K562 (cell line): ENCODE measurements around the gene PPT1. TPM values are rescaled to one million over a fixed set of nuclear protein-coding genes. Genes with fewer than 3 reads are reported as not detected.

Experiments
- ATAC-seq: fragments of 200-7000 bp; cut with Tn5 transposase; 3 replicates; pipeline ENCODE4 v1.9.1; 2020; ENCODE audit warnings: moderate library complexity
- BruUV-seq: library from RNA; stranded (reverse); fragments of 400-500 nt; replicated peaks from 2 replicates; lab custom pipeline; 2021; lab: Mats Ljungman, UMichigan
- CTCF ChIA-PET: fragments of 300-600 bp; formaldehyde crosslinking; extraction: SDS; loops from one replicate; lab custom pipeline; 2021; ENCODE audit warnings: low intra/inter-chr PET ratio; lab: Yijun Ruan, JAX
- POLR2A ChIA-PET: fragments of 300-600, 350-650 bp; sonication (Branson Sonifier 250); formaldehyde crosslinking; extraction: SDS; loops from one replicate; lab custom pipeline; 2021; ENCODE audit warnings: antibody characterized with exemption, inconsistent platforms; lab: Yijun Ruan, JAX
- DNase-seq, 4 experiments: peaks; one replicate each; pipeline versions ENCODE4 v3.0.0 to v3.0.0-alpha.2; 2011 to 2018; ENCODE audit warnings: low spot score in 3 of 4, mixed read lengths in 3 of 4; ENCODE audit errors: extremely low read depth in 1 of 4
- FAIRE-seq: peaks from 2 replicates; lab custom pipeline; 2011; peaks lifted over from hg19 to GRCh38; lab: Jason Lieb, UNC
- H2AFZ ChIP-seq: 2 replicates; pipeline ENCODE4 v1.6.0; 2011; ENCODE audit warnings: low read depth, low read length, control low read depth, inconsistent platforms
- H3K27ac ChIP-seq: fragments of 200-600 bp; 3 replicates; pipeline ENCODE4 v1.8.0; 2011; ENCODE audit warnings: low read depth, mild to moderate bottlenecking, control low read depth, inconsistent platforms, low read length, moderate library complexity, mixed read lengths; ENCODE audit errors: extremely low read depth
- H3K27me3 ChIP-seq, 2 experiments: fragments of 300-600 bp in 1 of 2; 2 replicates in 1 of 2; 3 replicates in 1 of 2; pipeline versions ENCODE4 v1.6.0 to v1.8.0; 2011; ENCODE audit warnings: inconsistent platforms in 2 of 2, low read length in 2 of 2, mild to moderate bottlenecking in 1 of 2, mixed read lengths in 1 of 2, moderate library complexity in 1 of 2; ENCODE audit not compliant: control insufficient read depth in 2 of 2, insufficient read depth in 2 of 2
- H3K36me3 ChIP-seq: fragments of 300-600 bp; 3 replicates; pipeline ENCODE4 v1.8.0; 2011; ENCODE audit warnings: mild to moderate bottlenecking, low read length, inconsistent platforms; ENCODE audit not compliant: control insufficient read depth, insufficient read depth
- H3K4me1 ChIP-seq, 2 experiments: fragments of 200-600 bp in 1 of 2; replicated peaks in 1 of 2; 2 replicates in 1 of 2; 3 replicates in 1 of 2; pipeline versions ENCODE4 v1.5.1 to v1.8.0; 2011; ENCODE audit warnings: inconsistent platforms in 2 of 2, low read length in 2 of 2, mild to moderate bottlenecking in 1 of 2, mixed read lengths in 1 of 2, moderate library complexity in 1 of 2; ENCODE audit not compliant: control insufficient read depth in 2 of 2, insufficient read depth in 2 of 2
- H3K4me2 ChIP-seq: 2 replicates; pipeline ENCODE4 v1.6.1; 2011; ENCODE audit warnings: low read length, control low read depth, inconsistent platforms, mixed read lengths; ENCODE audit not compliant: insufficient read depth
- H3K4me3 ChIP-seq: fragments of 200-600 bp; sonication (generic), shearing (Covaris generic); 2 replicates; pipeline ENCODE4 v1.5.1; 2016; ENCODE audit warnings: control low read depth, inconsistent platforms
- H3K79me2 ChIP-seq: fragments of 200-600 bp; 3 replicates; pipeline ENCODE4 v1.8.0; 2011; ENCODE audit warnings: low read length, inconsistent platforms; ENCODE audit not compliant: control insufficient read depth, insufficient read depth
- H3K9ac ChIP-seq, 2 experiments: 2 replicates each; pipeline versions ENCODE4 v1.6.0 to v1.6.1; 2011; ENCODE audit warnings: low read depth in 2 of 2, low read length in 2 of 2, control low read depth in 1 of 2, inconsistent platforms in 1 of 2, mild to moderate bottlenecking in 1 of 2, mixed read lengths in 1 of 2; ENCODE audit not compliant: insufficient read depth in 1 of 2
- H3K9me1 ChIP-seq: one replicate; pipeline ENCODE4 v1.6.0; 2011; ENCODE audit warnings: inconsistent platforms, mild to moderate bottlenecking, low read length, moderate library complexity; ENCODE audit not compliant: control insufficient read depth, insufficient read depth
- H3K9me3 ChIP-seq: replicated peaks from 2 replicates; pipeline ENCODE4 v1.5.1; 2011; ENCODE audit warnings: low read depth, low read length, inconsistent platforms; ENCODE audit not compliant: control insufficient read depth, insufficient read depth
- H4K20me1 ChIP-seq: replicated peaks from 2 replicates; pipeline ENCODE4 v1.6.1; 2011; ENCODE audit warnings: low read length, inconsistent platforms, mixed read lengths; ENCODE audit not compliant: control insufficient read depth, insufficient read depth
- GABPA ChIP-seq: fragments of 200-800 bp; sonication (Bioruptor generic); conservative IDR thresholded peaks from 2 replicates; pipeline ENCODE4 v1.6.1; 2016; ENCODE audit warnings: low read depth, missing genetic modification characterization, missing compliant biosample characterization
- KDM4B ChIP-seq, 2 experiments: fragments of 450-650 bp in 1 of 2; sonication (generic) in 1 of 2; IDR thresholded peaks; 2 replicates each; pipeline ENCODE4 v1.6.1; 2016 to 2017; ENCODE audit warnings: borderline replicate concordance in 2 of 2, antibody characterized with exemption in 1 of 2, low read depth in 1 of 2, mild to moderate bottlenecking in 1 of 2
- KLF6 ChIP-seq: fragments of 250-450 bp; sonication (Bioruptor Pico); IDR thresholded peaks from 2 replicates; pipeline ENCODE4 v1.4.0; 2020; ENCODE audit warnings: mild to moderate bottlenecking, moderate library complexity, borderline replicate concordance
- MEF2D ChIP-seq: conservative IDR thresholded peaks from 2 replicates; pipeline ENCODE4 v1.6.1; 2016; ENCODE audit warnings: low read depth, missing genetic modification characterization, missing compliant biosample characterization
- NFIC ChIP-seq: fragments of 450-650 bp; IDR thresholded peaks from 2 replicates; pipeline ENCODE4 v1.6.1; 2017; ENCODE audit warnings: mild to moderate bottlenecking, inconsistent platforms
- SMC3 ChIP-seq: conservative IDR thresholded peaks from 2 replicates; pipeline ENCODE4 v1.6.1; 2011; ENCODE audit warnings: low read depth, low read length, improper control_type of control experiment; ENCODE audit not compliant: insufficient read depth
- SPI1 ChIP-seq: IDR thresholded peaks from 2 replicates; pipeline ENCODE4 v1.6.1; 2011; ENCODE audit warnings: low read depth, low read length, control low read depth, borderline replicate concordance
- TRIM24 ChIP-seq, 2 experiments: fragments of 450-650 bp; IDR thresholded peaks; 2 replicates each; pipeline ENCODE4 v1.6.1; 2016
- ZNF41 ChIP-seq: fragments of 250-450 bp; sonication (Bioruptor Pico); conservative IDR thresholded peaks from 2 replicates; pipeline ENCODE4 v1.4.0; 2020; ENCODE audit warnings: mild to moderate bottlenecking
- WGBS: fragments of 100-300 bp; shearing (Covaris generic); methylation state at CpG from one replicate; pipeline ENCODE4 v1.1.6; 2016; ENCODE audit warnings: low coverage, mixed read lengths; ENCODE audit not compliant: insufficient coverage; ENCODE audit errors: missing lambda C conversion rate; 5-methylcytosine and 5-hydroxymethylcytosine counted together
- in situ Hi-C: fragments of 300-500 bp; cut with MboI; formaldehyde crosslinking; loops from 4 replicates; pipeline ENCODE4 v1.15.0; 2018; ENCODE audit warnings: inconsistent platforms, mixed read lengths
- intact Hi-C: fragments of 100-400 bp; cut with micrococcal nuclease; formaldehyde crosslinking; loops from 2 replicates; pipeline ENCODE4 v1.14.2; 2022
- polyA plus RNA-seq, 8 experiments: library from polyadenylated mRNA; depleted of rRNA in 4 of 8; stranded (reverse) in 5 of 8; unstranded in 3 of 8; fragments of >200 nt; fragmentation: Nextera tagmentation in 2 of 8; fragmentation: Illumina TruSeq in 1 of 8; extraction: Ambion mirVana in 2 of 8; extraction: Trizol in 1 of 8; gene quantifications; 2 replicates each; pipeline versions ENCODE4 v1.2.1 to v1.2.3, GENCODE V29; 2011 to 2014; ENCODE audit warnings: inconsistent platforms in 1 of 8, missing spikeins in 1 of 8
- total RNA-seq, 7 experiments: library from RNA; depleted of rRNA in 6 of 7; stranded (reverse); fragments of >200 nt in 6 of 7; fragmentation: Illumina TruSeq in 2 of 7; extraction: Trizol in 2 of 7; gene quantifications; 2 replicates each; pipeline versions ENCODE4 v1.2.1 to v1.2.3, GENCODE V29; 2011 to 2021; ENCODE audit warnings: low replicate concordance in 1 of 7
- TF ChIP-seq, protein P1 (sequence below): fragments of 250-450 bp; sonication (Bioruptor Pico); IDR thresholded peaks from 2 replicates; pipeline ENCODE4 v1.5.0; 2020; ENCODE audit warnings: mild to moderate bottlenecking, borderline replicate concordance
- TF ChIP-seq, protein P2 (sequence below): sonication (generic); formaldehyde crosslinking; IDR thresholded peaks from 2 replicates; pipeline ENCODE4 v1.8.0; 2023; ENCODE audit warnings: mild to moderate bottlenecking, missing genetic modification reagents
- TF ChIP-seq, protein P3 (sequence below), 3 experiments: fragments of 200-800 bp in 1 of 3; fragments of 250-450 bp in 1 of 3; fragments of 450-650 bp in 1 of 3; sonication (Bioruptor Pico) in 1 of 3; sonication (Bioruptor generic) in 1 of 3; formaldehyde crosslinking in 1 of 3; IDR thresholded peaks; 2 replicates each; pipeline versions ENCODE4 v1.6.1 to v1.8.0; 2016 to 2022; ENCODE audit warnings: mild to moderate bottlenecking in 2 of 3, missing genetic modification characterization in 2 of 3, missing compliant biosample characterization in 1 of 3, moderate library complexity in 1 of 3

PPT1 gene
- total and polyA plus RNA-seq, 9 of the 15 experiments (the other 6 are each of a cell fraction or from before 2014, with no cell fraction given) = 72.2 to 285 (median 143) TPM

DNA sequence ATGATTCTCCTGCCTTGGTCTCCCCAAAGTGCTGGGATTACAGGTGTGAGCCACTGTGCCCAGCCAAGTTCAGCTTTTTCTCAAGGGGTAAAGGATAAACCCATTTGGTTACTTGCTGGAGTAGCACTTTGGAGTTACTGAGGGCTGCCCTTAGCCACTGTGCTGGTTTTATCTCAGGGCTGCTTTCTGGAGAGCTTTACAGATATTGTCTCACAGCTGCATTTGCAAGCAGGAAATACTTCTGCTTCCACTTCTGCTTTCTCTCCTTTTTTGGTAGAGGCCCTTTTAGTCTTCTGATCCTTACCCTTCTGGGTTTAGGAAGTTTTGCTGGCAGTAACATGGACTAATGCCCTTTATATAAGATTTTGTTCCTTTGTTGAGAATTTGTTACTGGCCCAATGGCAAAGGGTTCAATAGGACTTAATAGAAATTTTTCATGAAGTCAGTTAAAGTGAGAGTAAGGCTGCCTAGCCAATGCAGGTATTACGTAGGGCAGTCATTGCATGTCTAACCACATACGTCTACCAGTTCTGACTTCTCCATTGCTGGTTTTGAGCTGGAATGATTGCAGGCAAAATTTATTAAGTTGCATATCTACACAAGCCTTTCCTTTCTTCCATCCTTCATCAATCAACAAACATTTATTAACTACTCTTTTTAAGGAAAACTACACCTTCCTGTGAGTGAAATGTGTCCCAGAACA lies 32.1 kb downstream of the PPT1 start:
- ChIA-PET CTCF (no interaction called here), POLR2A (interaction anchor here (0.5 to 3.0 kb wide), 7 partner anchors 7 to 467 kb away, joined by 3 to 11 read pairs (median 4); partner anchors contain the start of genes CAP1 and ZNF684)
- Histone ChIP-seq H3K4me1 (peaks cover 0 to 17% of the 10 kb centered on the region in 2 experiments; a peak in 3 of 5 replicates), H3K4me3 (no peak overlapping the region), H3K9me1 (no peaks in the 10 kb centered on the region), H3K27me3 (no peaks in the 10 kb centered on the region), H3K9me3 (no peaks in the 10 kb centered on the region), H3K36me3 (peaks cover 93% of the 10 kb centered on the region), H3K4me2 (no peak overlapping the region), H3K9ac (no peak overlapping the region), H3K79me2 (peaks cover 16% of the 10 kb centered on the region), H2AFZ (no peak overlapping the region), H4K20me1 (no peaks in the 10 kb centered on the region), H3K27ac (no peak overlapping the region; the same call in 2 of the 3 replicates)
- intact Hi-C loops = no loop called here
- FAIRE-seq (no peak), ATAC-seq (0 out of 3 replicates have a peak, but pooled peaks have one; percentile 23), DNase-seq (no peak)
- in situ Hi-C loops = no loop called here
- BruUV-seq = no TSS peak
- 96% methylated on average over 2 of the region's 2 CpGs for WGBS
- TF ChIP-seq, protein P1, sequence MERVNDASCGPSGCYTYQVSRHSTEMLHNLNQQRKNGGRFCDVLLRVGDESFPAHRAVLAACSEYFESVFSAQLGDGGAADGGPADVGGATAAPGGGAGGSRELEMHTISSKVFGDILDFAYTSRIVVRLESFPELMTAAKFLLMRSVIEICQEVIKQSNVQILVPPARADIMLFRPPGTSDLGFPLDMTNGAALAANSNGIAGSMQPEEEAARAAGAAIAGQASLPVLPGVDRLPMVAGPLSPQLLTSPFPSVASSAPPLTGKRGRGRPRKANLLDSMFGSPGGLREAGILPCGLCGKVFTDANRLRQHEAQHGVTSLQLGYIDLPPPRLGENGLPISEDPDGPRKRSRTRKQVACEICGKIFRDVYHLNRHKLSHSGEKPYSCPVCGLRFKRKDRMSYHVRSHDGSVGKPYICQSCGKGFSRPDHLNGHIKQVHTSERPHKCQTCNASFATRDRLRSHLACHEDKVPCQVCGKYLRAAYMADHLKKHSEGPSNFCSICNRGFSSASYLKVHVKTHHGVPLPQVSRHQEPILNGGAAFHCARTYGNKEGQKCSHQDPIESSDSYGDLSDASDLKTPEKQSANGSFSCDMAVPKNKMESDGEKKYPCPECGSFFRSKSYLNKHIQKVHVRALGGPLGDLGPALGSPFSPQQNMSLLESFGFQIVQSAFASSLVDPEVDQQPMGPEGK = no peak
- TF ChIP-seq KLF6 (peak; percentile 55; the same call in 1 of the 2 replicates), TRIM24 (IDR thresholded peaks at IDR 0.05) (no peak), MEF2D (tag) (no peak), NFIC (no peak), ZNF41 (CRISPR knock-in tag) (no peak), SMC3 (no peak), SPI1 (peak; percentile 94), KDM4B (IDR thresholded peaks at IDR 0.05; ENCODE audit: borderline replicate concordance in 2 of 2, low read depth in 1 of 2) (no peak), GABPA (tag) (peak; percentile 45)
- TF ChIP-seq, protein P2, sequence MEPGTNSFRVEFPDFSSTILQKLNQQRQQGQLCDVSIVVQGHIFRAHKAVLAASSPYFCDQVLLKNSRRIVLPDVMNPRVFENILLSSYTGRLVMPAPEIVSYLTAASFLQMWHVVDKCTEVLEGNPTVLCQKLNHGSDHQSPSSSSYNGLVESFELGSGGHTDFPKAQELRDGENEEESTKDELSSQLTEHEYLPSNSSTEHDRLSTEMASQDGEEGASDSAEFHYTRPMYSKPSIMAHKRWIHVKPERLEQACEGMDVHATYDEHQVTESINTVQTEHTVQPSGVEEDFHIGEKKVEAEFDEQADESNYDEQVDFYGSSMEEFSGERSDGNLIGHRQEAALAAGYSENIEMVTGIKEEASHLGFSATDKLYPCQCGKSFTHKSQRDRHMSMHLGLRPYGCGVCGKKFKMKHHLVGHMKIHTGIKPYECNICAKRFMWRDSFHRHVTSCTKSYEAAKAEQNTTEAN (CRISPR knock-in tag) = no peak
- TF ChIP-seq, protein P3, sequence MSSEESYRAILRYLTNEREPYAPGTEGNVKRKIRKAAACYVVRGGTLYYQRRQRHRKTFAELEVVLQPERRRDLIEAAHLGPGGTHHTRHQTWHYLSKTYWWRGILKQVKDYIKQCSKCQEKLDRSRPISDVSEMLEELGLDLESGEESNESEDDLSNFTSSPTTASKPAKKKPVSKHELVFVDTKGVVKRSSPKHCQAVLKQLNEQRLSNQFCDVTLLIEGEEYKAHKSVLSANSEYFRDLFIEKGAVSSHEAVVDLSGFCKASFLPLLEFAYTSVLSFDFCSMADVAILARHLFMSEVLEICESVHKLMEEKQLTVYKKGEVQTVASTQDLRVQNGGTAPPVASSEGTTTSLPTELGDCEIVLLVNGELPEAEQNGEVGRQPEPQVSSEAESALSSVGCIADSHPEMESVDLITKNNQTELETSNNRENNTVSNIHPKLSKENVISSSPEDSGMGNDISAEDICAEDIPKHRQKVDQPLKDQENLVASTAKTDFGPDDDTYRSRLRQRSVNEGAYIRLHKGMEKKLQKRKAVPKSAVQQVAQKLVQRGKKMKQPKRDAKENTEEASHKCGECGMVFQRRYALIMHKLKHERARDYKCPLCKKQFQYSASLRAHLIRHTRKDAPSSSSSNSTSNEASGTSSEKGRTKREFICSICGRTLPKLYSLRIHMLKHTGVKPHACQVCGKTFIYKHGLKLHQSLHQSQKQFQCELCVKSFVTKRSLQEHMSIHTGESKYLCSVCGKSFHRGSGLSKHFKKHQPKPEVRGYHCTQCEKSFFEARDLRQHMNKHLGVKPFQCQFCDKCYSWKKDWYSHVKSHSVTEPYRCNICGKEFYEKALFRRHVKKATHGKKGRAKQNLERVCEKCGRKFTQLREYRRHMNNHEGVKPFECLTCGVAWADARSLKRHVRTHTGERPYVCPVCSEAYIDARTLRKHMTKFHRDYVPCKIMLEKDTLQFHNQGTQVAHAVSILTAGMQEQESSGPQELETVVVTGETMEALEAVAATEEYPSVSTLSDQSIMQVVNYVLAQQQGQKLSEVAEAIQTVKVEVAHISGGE (CRISPR knock-in tag; IDR thresholded peaks at IDR 0.05) = no peak
